NCI-H526 (cell line): ENCODE data around the gene GRAMD1A.

ENCODE experiments used
- DNase-seq, 2 experiments: peaks; one replicate each; lab custom pipeline; 2025; lab: John Stamatoyannopoulos, UW

GRAMD1A gene

DNA sequence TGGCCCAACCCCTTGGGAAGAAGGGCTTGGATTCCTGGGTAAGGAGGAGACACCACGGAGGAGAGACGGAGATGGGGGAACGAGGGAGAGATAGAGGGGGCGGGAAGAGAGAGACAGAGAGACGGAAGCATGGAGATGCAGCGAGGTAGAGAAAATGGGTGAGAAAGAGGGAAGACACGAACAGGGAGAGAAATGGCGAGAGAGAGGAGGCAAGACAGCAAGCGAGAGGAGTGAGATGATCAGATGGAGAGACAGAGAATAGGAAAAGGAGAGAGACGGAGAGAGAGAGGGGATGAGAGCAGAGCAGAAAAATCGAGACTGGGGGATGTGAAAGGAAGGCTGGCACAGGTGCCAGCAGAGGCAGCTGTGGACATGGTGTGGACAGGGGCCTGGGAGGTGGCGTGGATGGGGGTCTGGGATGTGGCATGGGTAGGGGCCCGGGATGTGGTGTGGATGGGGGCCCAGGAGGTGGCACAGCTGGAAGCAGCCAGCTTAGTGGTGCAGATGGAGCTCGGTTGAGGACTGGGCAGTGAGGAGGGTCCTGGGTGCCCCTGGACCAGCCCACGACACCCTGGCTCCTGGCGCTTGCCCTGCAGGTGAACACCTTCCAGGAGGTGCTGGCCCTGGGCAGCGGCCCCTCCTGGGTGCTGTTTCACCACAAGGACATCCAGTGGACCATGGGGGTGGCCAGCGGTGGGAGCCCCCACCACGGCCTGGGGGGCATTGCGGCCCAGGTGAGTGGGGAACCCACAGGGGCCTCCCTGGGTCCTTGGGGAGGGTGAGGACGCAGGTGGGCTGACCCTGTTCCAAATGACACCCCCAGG is 75.3 kb downstream of the GRAMD1A start:
- no peak for DNase-seq

DNA sequence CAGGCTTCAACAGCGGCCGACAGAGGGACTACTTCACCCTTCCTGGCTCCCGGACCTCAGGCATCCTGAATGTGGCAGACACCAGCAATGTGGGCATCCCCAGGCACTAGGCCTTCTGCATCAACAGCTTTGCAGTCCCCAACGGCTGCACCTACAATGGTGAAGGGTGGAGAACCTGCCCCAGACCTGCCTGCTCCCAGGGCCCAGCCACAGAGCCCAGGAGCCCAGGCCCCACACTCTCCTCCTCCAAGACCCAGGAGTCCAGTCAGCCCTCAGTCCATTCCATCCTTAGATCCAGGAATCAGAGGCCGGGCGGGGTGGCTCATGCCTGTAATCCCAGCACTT is 75.9 kb downstream of the GRAMD1A start:
- no peak for DNase-seq
